Measurements from ENCODE around the gene VIPAS39.
A peak's percentile ranks its signal among the peaks of the same experiment; 100 is the strongest.

Gene VIPAS39

GRCh38 chr14:77457522-77458248 is at the start of gene VIPAS39, which contains the start of gene AHSA1:
Gene VIPAS39, minus strand, starts transcription at chr14:77457601. Its CDS starts 3,499 bp downstream, at chr14:77454102.
Gene AHSA1, plus strand, starts transcription at chr14:77458093. Its CDS starts 97 bp downstream, at chr14:77458190.
- DNase-seq (ENCODE audit: low read depth, low spot score), result peak; percentile 99

- no peak for DNase-seq (ENCODE audit: low read depth, low spot score)
These were observed 47.6 kb upstream of the VIPAS39 start for GRCh38 chr14:77505031-77505430.

- no peak for DNase-seq (ENCODE audit: low read depth, low spot score)
These were observed 45.7 kb upstream of the VIPAS39 start for GRCh38 chr14:77503138-77503537.

GRCh38 chr14:77502109-77502782 is 44.8 kb upstream of the VIPAS39 start:
- no peak for DNase-seq (ENCODE audit: low read depth, low spot score)

GRCh38 chr14:77498984-77499527 is 41.7 kb upstream of the VIPAS39 start:
- DNase-seq (ENCODE audit: low read depth, low spot score), result no peak

GRCh38 chr14:77498120-77498979 is 40.9 kb upstream of the VIPAS39 start, which contains the start of gene ISM2:
Gene ISM2, minus strand, starts transcription at chr14:77498816. Its CDS starts 23 bp downstream, at chr14:77498793.
- DNase-seq (ENCODE audit: low read depth, low spot score), result no peak

- no peak for DNase-seq (ENCODE audit: low read depth, low spot score)
These were observed 37.9 kb upstream of the VIPAS39 start for GRCh38 chr14:77495334-77495733.

- DNase-seq (ENCODE audit: low read depth, low spot score), result no peak
These were observed 33.7 kb upstream of the VIPAS39 start for GRCh38 chr14:77491056-77491455.

GRCh38 chr14:77490347-77490986 is 33.1 kb upstream of the VIPAS39 start:
- no peak for DNase-seq (ENCODE audit: low read depth, low spot score)

- DNase-seq (ENCODE audit: low read depth, low spot score), result no peak
These were observed 31.6 kb upstream of the VIPAS39 start for GRCh38 chr14:77489041-77489440.

- no peak for DNase-seq (ENCODE audit: low read depth, low spot score)
These were observed 31.2 kb upstream of the VIPAS39 start for GRCh38 chr14:77488558-77488957.

GRCh38 chr14:77485901-77486678 is 28.7 kb upstream of the VIPAS39 start:
- DNase-seq (ENCODE audit: low read depth, low spot score), result no peak

GRCh38 chr14:77485256-77485655 is 27.9 kb upstream of the VIPAS39 start:
- no peak for DNase-seq (ENCODE audit: low read depth, low spot score)

- no peak for DNase-seq (ENCODE audit: low read depth, low spot score)
These were observed 25.0 kb upstream of the VIPAS39 start for GRCh38 chr14:77482422-77482821.

- no peak for DNase-seq (ENCODE audit: low read depth, low spot score)
These were observed 21.4 kb upstream of the VIPAS39 start for GRCh38 chr14:77478796-77479195.

GRCh38 chr14:77478029-77478428 is 20.6 kb upstream of the VIPAS39 start:
- no peak for DNase-seq (ENCODE audit: low read depth, low spot score)

GRCh38 chr14:77475432-77476115 is 18.2 kb upstream of the VIPAS39 start:
- no peak for DNase-seq (ENCODE audit: low read depth, low spot score)

- DNase-seq (ENCODE audit: low read depth, low spot score), result no peak
These were observed 17.2 kb upstream of the VIPAS39 start for GRCh38 chr14:77474479-77475177.

- DNase-seq (ENCODE audit: low read depth, low spot score), result no peak
These were observed 16.5 kb upstream of the VIPAS39 start for GRCh38 chr14:77473921-77474320.
